NCI-H69 (cell line): ENCODE measurements around the gene C1QTNF1.
"Not testable (repeated sequence)": the region's sequence is repeated elsewhere in the genome, so short reads cannot be mapped to it uniquely, and the experiment has no call there.

Source experiments
- DNase-seq: peaks from one replicate; lab custom pipeline; 2025; lab: John Stamatoyannopoulos, UW

Gene C1QTNF1

DNA sequence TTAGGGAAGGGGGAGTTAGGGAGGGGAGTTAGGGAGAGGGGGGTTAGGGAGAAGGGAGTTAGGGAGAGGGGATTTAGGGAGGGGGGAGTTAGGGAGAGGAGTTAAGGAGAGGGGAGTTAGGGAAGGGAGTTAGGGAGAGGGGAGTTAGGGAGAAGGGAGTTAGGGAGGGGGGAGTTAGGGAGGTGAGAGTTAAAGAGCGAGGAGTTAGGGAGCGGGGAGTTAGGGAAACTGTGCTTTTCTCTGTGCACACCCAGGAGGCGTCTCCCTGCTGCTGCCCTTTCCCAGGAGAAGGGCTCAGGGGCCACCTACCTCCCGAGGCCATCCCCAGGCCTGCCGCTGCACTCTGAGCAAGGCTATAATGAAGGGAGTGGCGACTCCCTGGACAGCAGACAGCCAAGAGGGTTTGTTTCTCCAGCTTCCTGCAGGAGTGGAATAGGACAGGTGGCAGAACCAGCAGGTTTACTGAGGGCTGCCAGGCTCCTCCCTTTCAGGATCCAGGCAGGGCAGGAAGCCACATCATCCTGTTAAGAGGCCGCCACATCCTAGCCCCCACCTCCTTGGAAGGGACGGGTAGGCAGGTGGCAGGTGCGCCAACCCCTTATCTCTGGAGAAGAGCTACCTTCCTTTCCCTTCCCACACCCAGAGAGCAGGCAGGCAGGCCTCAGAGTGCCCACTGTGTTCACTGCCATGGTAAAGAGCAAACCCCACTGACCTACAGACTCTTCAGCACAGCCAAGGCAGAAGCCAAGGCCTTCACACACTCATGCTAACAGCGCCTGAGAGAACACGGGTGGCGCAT lies 18.7 kb upstream of the C1QTNF1 start:
- peak; percentile 98 for DNase-seq

DNA sequence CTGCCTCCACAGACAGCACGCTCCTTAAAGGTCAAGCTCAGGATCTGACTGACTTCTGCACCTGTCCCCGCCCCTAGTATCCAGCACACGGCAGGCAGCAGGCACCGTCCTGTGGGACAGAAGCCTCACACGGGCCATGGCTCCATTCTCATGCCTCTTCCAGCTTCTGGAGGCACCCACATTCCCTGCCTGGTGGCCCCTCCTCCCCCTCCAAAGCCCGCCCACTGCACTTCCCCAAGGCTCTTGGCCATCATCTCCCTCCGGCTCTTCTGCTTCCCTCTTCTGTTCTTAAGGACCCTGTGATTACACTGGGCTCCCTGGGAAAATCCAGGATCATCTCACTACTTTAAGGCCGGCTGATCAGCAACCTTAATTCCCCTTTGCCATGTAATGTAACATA lies 17.9 kb upstream of the C1QTNF1 start:
- DNase-seq, result no peak

DNA sequence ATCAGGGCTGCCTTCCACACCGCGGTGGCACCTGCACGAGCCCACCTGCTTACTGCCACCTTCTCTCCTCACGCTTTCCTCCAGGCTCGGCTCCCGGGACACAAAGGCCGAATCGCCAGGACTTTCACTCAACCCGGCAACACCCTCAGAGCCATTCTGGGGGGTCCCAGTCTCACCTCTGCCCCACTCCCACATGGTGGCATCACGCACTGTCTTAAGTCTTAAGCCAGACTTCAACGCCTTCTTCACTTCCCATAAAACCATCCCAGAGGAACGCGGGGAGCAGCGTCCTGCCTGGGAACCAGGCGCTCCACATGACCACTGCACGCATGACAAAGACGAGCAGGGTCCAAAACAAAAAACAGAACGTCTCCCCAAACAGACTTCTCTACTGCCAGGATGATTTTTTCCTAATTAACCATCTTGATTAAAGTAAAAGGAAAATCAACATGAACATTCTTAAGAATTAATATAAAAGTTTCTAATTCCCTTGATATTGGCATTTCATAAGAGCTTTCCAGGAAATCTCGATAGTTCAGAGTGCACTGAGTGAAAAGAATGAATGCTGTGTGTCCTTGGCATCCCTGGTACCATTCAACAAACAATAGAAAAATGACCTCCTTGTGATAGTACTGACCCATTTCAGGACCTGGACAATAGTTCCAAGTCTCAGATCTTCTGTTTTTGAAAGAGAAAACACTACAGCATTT lies 17.0 kb upstream of the C1QTNF1 start:
- DNase-seq, result no peak

DNA sequence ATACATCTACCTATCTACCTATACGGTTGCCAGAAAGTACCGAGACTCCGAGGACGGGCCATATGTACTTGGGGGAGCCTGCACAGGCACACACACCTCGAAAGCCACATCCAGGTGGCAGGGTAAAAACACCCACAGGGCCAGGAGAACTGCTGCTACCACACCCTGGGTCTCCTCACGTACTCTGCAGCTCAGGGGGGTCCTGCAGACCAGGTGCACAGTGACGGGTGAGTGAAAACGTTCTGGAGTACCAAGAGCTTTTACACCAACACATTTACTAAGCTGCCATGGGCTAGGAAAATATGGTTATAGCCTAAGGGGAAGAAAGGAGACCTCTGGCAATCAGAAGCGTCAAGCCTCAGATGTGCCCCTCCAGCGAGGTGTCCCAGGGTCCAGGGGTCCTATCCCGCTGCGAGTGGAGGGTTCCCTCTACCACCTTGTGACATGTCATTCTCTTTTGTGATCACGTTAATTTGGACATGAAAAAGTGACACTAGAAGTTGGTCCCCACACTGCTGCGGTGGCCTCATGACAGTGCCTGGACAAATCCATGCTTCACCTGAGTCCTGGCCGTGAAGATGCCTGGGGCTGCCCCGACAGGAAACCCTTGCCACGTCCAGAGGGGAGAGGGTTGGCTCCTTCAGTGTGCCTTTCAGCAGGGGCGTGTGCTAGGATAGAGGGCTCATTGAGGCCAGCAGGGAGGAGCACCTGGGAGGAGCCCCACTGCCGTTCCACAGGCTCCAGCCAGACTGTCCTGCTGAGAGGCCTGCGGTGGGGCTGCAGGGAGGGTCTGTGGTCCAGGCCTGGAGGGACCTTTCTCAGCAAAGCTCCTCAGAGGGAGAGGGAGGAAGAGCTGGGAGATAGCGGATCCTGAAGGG lies 16.2 kb upstream of the C1QTNF1 start:
- DNase-seq, result no peak

DNA sequence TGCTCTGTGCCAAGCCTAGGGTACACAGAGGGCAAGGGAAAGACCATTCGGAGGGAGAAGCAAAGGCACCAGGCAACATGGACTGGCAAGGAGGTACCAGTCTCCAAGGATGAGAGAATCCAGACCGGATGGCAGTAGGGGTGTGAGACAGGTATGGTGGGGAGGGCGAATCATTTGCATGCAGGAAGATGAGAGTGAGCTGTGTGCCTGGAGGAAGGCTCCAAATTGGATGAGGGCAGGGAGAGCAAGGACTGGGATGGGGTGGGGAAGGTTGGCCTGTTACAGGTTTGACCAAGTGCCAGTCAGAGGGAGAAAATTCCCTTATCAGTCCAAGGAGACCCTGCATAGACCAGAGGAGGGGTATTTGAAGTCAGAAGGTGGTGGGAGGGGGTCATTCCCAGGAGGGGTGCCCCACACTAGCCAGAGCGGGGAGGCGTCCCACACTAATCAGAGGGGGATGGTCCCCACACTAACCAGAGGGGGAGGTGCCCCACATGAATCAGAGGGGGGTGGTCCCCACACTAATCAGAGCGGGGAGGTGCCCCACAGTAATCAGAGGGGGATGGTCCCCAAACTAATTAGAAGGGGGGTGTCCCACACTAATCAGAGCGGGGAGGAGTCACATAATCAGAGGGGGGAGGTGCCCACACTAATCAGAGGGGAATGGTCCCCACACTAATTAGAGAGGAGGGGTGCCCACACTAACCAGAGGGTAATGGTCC lies 15.1 kb upstream of the C1QTNF1 start:
- DNase-seq, result no peak

DNA sequence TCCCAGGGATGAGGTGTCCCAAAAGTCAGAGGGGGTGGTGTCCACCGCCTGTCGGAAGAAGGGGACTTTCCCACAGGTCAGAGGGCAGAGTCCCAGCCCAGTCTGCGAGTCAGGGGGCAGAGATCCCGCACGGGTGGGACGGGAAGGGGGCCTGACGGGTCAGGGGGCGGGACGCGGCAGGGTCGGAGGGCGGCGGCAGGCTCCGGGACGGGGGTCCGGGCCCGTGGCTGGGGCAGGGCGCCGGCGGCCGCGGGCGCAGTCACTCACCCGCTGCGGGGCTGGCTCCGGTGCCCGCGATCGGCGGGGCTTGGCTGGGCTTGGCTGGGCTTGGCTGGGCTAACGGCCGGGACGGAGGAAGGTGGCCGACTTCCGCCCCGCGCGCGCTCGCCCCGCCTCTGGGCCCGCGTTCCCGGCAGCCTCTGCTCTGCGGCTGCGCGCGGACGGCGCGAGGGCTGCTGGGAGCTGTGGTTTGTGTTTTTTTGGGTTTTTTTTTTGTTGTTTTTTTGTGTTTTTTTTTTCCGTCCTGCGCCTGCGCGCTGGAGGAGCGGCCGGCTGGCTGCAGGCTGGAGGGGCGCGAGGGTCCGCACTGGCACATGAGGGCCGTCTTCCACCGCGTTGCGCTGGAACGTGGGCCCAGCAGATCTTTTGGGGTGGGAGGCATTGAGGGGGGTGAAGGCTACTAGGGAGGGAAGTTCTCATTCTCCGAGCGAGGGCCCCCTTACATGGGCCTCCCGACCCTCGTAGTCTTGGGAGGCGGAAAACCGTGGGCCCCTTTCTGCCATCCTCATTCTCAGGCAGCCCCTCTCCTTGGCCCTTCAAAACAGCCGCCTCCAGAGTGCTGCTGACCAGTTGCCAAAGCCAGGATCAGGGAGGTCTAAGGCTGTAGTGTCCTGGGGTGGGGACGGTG lies 14.3 kb upstream of the C1QTNF1 start, which contains the start of gene CANT1:
TSS of gene CANT1 (minus strand) at position 368 of the 907 bp plus-strand sequence. CDS start 12,142 bp downstream, outside the sequence.
- peak; percentile 92 for DNase-seq

DNA sequence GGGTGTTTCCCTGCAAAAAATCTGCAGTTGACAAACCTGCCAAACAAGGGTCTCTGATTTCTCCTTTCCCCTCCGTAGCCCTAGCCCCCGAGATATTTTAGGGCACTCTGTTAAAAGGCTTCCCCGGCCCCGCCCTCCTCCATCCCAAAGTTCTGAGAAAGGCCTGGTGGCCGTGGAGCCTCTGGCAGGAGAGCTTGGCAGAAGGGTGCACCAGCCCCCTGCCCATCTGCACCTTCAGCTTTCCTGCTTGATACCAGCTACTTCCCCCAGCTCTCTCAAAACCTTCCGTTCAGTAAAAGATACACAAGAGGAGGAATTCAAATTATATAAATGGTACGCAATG lies 13.7 kb upstream of the C1QTNF1 start:
- DNase-seq, result no peak

DNA sequence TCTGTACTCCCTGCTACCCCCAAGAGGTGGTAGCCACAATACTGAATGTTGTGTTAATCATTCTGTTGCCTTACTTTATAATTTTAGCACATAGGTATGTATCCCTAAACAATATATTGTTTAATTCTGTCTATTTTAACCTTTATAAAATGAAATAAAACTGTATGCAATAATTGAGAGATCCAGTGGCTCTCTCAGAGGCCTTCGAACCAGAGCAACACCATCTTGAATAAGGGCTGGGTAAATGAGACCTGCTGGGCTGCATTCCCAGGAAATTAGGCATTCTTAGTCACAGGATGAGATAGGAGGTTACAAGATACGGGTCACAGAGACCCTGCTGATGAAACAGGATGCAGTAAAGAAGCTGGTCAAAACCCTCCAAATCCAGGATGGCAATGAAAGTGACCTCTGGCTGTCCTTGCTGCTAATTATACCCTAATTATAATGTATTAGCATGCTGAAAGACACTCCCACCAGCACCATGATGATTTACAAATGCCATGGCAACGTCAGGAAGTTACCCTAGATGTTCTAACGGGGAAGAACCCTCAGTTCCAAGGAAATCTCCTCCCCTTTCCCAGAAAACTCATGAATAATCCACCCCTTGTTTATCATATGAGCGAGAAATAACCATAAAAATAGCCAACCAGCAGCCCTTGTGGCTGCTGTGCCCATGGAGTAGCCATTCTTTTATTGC lies 12.4 kb upstream of the C1QTNF1 start:
- DNase-seq, result no peak

DNA sequence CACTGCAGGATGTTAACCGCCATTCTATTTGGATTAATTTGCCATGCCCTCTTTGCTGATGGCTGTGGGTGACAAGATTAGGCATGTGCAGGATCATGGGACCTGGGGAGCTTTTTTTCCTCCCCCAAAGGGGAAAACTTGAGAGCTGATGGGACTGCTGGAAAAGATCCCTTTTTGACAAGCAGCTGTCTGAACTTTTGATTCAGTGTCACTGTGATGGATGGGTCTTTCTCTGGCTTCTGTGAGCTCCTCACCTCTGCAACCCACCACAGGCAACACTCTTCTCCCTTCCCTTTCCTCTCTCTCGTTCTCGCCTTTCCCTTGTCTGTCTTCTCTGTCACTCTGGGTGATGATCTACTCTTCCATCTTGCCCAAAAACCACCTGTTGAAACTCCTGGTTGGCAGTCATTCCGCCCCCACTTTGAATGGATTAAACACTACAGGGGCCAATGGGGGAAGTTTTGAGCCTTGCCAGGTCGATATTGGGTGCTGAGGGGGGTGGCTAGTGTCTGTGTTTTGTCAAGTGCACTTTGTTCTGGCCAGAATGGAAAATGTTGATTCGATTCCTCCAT lies 11.3 kb upstream of the C1QTNF1 start:
- DNase-seq, result no peak

DNA sequence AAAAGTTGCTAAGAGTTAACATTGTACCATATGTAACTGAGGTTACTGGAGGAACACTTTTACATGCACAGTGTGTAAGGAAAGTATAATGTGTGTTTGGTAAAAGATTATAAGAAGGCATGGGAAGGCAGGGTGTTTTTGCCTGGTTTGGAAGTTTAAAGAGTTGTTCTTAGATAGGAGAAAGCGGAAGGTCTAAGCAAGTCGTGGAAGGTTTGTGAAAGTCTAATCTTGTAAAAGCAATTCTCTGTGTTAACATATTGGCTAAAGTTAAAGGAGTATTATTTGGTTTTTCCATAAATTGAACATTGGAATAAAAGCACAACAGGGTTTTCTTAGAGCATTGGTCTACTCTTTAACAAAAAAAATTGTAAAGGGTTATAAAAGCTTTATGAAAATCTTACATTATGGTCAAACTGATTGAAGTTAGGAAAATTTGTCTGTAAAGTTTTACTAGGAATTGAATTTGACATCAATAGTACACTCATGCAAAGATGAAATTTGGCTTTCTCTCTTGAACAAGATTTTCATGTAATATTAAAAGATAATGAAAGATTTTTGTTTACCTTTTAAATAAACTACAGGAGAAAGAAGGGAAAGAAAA lies 9.7 kb upstream of the C1QTNF1 start:
- no peak for DNase-seq

DNA sequence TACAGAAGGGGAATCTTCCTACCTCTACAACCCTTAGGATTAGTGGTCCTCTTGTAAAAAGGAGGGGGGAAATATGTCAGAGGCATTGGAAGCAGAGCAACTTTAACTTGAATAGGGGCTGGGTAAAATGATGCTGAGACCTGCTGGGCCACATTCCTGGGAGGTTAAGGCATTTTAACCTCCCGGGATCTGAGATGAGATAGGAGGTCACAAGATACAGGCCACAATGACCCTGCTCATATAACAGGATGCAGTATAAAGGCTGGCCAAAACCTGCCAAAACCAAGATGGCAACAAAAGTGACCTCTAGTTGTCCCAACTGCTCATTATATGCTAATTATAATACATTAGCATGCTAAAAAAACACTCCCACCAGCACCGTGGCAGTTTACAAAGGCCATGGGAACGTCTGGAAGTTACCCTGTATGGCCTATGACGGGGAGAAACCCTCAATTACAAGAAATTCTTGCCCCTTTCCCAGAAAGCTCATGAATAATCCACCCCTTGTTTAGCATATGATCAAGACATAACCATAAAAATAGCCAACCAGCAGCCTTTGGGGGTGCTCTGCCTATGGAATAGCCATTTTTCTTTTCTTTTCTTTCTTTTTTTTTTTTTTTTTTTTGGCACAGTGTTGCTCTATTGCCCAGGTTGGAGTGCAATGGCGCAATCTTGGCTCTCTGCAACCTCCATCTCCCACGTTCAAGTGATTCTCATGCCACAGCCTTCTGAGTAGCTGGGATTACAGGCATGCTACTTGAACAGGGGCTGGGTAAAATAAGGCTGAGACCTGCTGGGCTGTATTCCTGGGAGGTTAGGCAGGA lies 6.2 kb upstream of the C1QTNF1 start:
- DNase-seq, result no peak

DNA sequence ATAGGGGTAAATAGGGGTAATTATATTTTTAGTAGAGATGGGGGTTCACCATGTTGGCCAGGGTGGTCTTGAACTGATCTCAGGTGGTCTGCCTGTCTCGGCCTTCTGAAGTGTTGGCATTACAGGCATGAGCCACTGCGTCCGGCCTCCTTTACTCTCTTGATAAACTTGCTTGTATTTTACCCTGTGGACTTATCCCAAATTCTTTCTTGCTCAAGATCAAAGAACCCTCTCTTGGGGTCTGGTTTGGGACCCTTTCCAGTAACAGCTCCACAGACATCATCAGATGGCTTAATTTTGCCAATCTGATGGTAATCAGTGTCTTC lies 5.6 kb upstream of the C1QTNF1 start:
- no peak for DNase-seq

DNA sequence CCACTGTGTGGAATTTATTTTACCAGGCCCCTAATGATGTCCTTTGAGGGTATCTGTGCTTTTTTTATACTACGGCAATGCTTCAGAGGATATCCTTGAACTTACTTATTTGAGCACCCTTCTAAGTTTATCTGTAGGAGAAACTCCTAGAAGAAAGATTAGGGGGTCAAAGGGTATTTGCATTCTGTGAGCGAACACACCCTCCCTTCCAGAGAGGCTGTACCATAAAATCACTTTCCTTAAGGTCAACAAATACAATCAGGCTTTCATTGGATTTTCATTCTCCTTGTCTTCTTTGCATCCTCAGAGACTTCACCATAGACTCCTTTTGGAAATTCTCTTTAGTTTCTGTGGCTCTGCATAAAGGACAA lies 4.7 kb upstream of the C1QTNF1 start:
- no peak for DNase-seq

DNA sequence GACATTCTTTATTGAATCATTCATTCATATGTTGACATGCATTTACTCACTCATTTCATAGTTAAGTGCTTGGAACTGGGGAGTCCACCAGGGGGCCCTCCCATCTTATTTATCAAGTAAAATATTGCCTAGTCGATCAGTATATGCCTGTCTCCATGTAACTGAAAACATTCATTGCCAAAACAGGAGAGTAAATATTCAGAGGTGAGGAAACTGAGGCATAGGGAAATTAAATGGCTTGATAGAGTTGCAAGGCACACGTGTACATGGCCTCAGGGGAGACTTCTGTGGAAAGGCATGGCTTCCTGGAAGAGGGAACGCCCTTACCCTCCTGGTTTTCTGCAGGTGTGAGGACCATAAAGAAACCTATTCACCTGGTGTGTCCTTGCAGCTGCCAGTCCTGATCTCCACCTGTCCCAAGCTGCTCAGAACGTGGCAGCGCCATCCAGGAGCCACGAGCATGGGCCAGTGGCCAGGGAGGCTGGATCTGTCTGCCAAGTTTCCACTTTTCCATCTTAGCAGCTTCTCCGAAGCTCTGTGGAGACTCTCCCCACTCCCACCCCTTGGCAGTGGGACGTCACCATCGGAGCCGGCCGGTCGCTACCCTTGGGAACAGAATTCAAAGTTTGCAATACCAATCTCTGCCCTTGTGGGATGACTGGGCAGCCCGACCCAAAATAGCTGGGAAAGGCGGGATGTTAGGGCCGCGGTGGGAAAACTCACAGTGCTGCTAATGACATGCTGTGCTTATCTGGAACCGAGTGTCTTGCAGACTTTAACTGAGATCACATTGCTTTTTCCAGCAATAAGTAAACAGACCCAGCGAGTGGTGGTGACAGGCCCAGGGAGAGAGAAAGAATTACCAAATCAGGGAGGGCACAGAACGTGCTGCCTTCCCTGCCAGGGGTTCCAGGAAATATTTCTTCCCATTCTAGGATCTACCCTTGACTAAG lies 4.1 kb upstream of the C1QTNF1 start:
- peak; percentile 90 for DNase-seq

DNA sequence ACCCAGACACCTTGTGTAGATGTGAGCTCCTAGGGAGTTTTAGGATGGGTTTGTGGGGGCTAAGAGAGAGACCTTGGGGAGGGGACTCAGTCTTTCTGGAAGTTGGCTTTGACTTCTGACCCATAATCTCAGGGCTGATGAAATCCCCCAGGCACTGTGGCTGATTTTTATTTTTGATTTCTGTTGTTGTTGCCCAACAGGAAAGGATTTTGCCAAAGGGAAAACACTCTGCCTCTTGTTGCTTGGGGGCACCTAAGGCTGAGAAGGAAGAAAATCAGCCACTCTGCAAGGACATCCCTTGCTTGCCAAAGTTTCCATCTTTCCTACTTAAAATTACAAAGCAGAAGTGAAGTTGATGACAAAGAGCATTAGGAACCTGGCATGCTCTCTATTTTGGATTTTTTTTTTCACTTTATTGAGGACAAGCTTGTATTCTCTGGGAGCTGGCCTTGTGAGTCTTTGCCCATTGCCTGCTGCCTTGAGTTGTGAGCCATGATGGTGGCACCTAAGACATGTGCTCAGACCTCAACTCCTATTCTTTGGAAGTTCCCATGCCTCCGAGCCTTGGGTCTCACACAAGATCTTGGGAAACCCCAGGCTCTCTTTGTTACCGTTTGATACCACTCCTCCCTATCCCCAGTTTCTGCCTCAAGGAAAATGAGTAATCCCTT lies 3.2 kb upstream of the C1QTNF1 start:
- no peak for DNase-seq

DNA sequence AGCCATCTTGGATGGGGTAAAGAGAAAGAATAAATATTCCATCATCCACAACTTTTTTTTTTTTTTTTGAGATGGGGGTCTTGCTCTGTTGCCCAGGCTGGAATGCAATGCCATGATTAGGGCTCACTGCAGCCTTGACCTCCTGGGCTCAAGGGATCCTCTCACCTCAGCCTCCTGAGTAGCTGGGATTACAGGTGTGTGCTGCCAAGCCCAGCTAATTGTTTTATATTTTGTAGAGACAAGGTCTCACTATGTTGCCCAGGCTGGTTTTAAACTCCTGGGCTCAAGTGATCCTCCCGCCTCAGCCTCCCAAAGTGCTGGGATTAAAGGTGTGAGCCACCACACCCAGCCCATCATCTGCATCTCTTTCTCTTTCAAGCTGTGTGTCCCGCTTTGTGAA lies 2.0 kb upstream of the C1QTNF1 start:
- not testable (repeated sequence) for DNase-seq

DNA sequence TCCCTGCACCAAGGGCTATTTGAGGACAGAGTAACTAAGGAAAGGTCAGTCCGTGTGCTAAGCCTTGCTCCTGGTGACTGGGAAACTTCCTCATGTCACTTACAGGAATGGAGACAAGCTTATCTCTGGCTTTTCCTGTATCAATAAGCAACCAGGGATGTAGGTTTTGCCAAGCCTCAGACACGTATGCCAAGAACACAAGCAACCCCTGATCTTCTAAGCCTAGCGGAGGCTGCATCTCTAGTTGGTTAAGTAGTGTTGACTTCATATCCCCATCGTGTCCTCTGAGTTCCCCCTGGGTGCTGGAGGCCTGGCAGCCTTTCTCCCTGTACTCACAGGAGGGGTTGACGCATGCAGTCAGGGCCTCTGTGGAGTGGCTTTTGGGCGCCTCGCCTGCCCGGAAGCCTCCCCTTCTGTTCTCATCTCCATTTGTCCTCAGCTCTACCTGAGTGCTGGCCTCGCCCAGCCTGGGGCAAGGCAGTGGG lies 1.4 kb upstream of the C1QTNF1 start:
- DNase-seq, result no peak
